ENCODE results near the gene MARVELD3. TPM values are rescaled to one million over a fixed set of nuclear protein-coding genes. Genes with fewer than 3 reads are reported as not detected.
"Not testable (repeated sequence)": the region's sequence is repeated elsewhere in the genome, so short reads cannot be mapped to it uniquely, and the experiment has no call there.

MARVELD3 gene
- total RNA-seq, 1 experiment from 2014 or later, result 27.0 TPM

DNA sequence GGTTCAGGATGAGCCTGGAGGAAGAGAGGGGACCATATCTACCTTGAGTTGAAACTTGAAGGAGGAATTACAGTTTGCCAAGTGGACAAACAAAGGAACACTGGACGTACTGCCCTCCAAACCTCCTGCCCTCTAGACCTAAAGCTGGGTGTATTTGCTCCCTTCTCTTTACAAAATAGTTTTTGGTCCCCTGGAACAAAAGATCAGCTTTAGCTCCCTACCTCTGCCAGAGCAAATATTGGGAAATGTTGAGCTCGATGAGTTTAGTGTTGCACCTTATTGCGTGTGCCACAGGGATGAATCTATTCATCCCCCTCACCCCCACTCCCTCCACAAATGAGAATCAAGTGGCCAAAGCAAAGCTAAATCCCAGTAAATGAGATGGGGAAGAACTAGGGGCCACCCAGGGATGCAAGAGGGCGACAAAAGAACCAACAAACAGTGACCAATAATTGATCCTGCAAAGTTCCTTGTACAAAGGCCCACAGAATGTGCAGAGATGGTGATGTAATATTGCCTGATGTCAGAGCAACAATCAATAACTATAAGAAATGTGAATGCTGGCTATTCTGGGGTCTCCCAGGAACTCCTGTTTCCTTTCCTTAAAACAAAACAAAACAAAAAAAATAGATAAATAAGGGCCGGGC, 31.9 kb upstream of the MARVELD3 start:
- Histone ChIP-seq H3K56ac (ENCODE audit: insufficient read length, low read depth, low read length) (no peak overlapping the region), H3K79me2 (ENCODE audit: insufficient read depth, low read length) (no peaks in the 10 kb centered on the region), H4K91ac (ENCODE audit: insufficient read length, low read depth, low read length) (no peak overlapping the region), H4K20me1 (ENCODE audit: control insufficient read depth, insufficient read depth, insufficient read length) (no peaks in the 10 kb centered on the region), H3K9me3 (ENCODE audit: control insufficient read depth, low read depth, low read length) (no peaks in the 10 kb centered on the region), H3T11ph (ENCODE audit: low read length) (no peak overlapping the region), H3K4me1 (ENCODE audit: insufficient read depth, low read length) (no peaks in the 10 kb centered on the region), H3K27ac (ENCODE audit: insufficient read length, low read depth, low read length) (no peak overlapping the region), H3K4me2 (ENCODE audit: insufficient read depth, insufficient read length, low read length) (no peak overlapping the region), H2BK12ac (ENCODE audit: insufficient read length, low read depth, low read length) (no peak overlapping the region), H3K9ac (ENCODE audit: extremely low read depth, insufficient read length, low read length) (no peak overlapping the region), H4K5ac (ENCODE audit: insufficient read length, low read depth, low read length) (no peak overlapping the region), H3K27me3 (ENCODE audit: insufficient read depth, low read length) (no peaks in the 10 kb centered on the region), H2BK15ac (ENCODE audit: low read depth, low read length) (no peak overlapping the region), H3K4ac (ENCODE audit: low read depth, low read length) (no peak overlapping the region), H3K23ac (ENCODE audit: insufficient read length, low read depth, low read length) (no peak overlapping the region), H3K14ac (ENCODE audit: insufficient read depth, low read length) (no peak overlapping the region), H2AFZ (ENCODE audit: low read length) (no peak overlapping the region), H3K18ac (ENCODE audit: insufficient read length, low read depth, low read length) (no peak overlapping the region), H2AK5ac (ENCODE audit: insufficient read length, low read length) (no peak overlapping the region), H4K8ac (replicated peaks; ENCODE audit: insufficient read length, low read depth, low read length) (no peak overlapping the region), H3K23me2 (ENCODE audit: insufficient read length, low read depth, low read length, poor library complexity, severe bottlenecking) (no peaks in the 10 kb centered on the region), H2BK120ac (ENCODE audit: low read depth, low read length, poor library complexity, severe bottlenecking) (no peak overlapping the region), H2BK5ac (ENCODE audit: insufficient read length, low read length) (no peak overlapping the region), H3K79me1 (ENCODE audit: insufficient read depth, low read depth, low read length, poor library complexity, severe bottlenecking) (no peaks in the 10 kb centered on the region), H2BK20ac (ENCODE audit: low read depth, low read length, poor library complexity, severe bottlenecking) (no peak overlapping the region)
- TF ChIP-seq, protein P1, sequence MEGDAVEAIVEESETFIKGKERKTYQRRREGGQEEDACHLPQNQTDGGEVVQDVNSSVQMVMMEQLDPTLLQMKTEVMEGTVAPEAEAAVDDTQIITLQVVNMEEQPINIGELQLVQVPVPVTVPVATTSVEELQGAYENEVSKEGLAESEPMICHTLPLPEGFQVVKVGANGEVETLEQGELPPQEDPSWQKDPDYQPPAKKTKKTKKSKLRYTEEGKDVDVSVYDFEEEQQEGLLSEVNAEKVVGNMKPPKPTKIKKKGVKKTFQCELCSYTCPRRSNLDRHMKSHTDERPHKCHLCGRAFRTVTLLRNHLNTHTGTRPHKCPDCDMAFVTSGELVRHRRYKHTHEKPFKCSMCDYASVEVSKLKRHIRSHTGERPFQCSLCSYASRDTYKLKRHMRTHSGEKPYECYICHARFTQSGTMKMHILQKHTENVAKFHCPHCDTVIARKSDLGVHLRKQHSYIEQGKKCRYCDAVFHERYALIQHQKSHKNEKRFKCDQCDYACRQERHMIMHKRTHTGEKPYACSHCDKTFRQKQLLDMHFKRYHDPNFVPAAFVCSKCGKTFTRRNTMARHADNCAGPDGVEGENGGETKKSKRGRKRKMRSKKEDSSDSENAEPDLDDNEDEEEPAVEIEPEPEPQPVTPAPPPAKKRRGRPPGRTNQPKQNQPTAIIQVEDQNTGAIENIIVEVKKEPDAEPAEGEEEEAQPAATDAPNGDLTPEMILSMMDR (conservative IDR thresholded peaks at IDR 0.05), result no peak
- no peak overlapping the region for H3K4me3 Mint-ChIP-seq
- no peak for DNase-seq
- peaks cover 2 to 3% of the 10 kb centered on the region in 2 experiments; a peak in 3 of 5 replicates for H3K9me3 Mint-ChIP-seq
- H3K27ac Mint-ChIP-seq, result peak overlapping the region in 1 of 3 experiments; percentile 57; a peak in 1 of 7 replicates
- H3K36me3 Mint-ChIP-seq (ENCODE audit: insufficient read depth in 1 of 3, low read depth in 3 of 3), result no peaks in the 10 kb centered on the region
- peaks cover 3 to 19% of the 10 kb centered on the region in 2 experiments; a peak in 2 of 4 replicates for H3K4me1 Mint-ChIP-seq
- H3K27me3 Mint-ChIP-seq (ENCODE audit: low read depth), result peaks cover 4% of the 10 kb centered on the region
- no CpG with 5 or more reads among the region's 5 CpGs for WGBS (ENCODE audit: extremely low coverage, insufficient read length, low lambda C conversion rate)

DNA sequence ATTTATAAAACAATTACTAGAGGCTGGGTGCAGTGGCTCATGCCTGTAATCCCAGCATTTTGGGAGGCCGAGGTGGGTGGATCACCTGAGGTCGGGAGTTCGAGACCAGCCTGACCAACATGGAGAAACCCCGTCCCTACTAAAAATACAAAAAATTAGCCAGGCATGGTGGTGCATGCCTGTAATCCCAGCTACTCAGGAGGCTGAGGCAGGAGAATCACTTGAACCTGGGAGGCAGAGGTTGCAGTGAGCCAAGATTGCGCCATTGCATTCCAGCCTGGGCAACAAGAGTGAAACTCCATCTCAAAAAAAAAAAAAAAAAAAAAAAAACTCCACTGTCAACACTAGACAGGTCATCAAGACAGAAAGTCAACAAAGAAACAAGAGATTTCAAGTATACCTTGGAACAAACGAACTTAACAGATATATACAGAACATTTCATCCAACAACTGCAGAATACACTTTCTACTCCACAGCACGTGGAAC, 30.6 kb upstream of the MARVELD3 start:
- H4K8ac ChIP-seq (replicated peaks; ENCODE audit: insufficient read length, low read depth, low read length); H3K9me3 Mint-ChIP-seq; H3K9ac ChIP-seq (ENCODE audit: extremely low read depth, insufficient read length, low read length); H3K23me2 ChIP-seq (ENCODE audit: insufficient read length, low read depth, low read length, poor library complexity, severe bottlenecking); H4K5ac ChIP-seq (ENCODE audit: insufficient read length, low read depth, low read length); H3K79me2 ChIP-seq (ENCODE audit: insufficient read depth, low read length); DNase-seq; H3T11ph ChIP-seq (ENCODE audit: low read length); H3K27me3 Mint-ChIP-seq (ENCODE audit: low read depth); H3K18ac ChIP-seq (ENCODE audit: insufficient read length, low read depth, low read length); H2BK20ac ChIP-seq (ENCODE audit: low read depth, low read length, poor library complexity, severe bottlenecking); H3K79me1 ChIP-seq (ENCODE audit: insufficient read depth, low read depth, low read length, poor library complexity, severe bottlenecking); H3K27ac Mint-ChIP-seq; H3K4me3 Mint-ChIP-seq; H2BK120ac ChIP-seq (ENCODE audit: low read depth, low read length, poor library complexity, severe bottlenecking); H3K56ac ChIP-seq (ENCODE audit: insufficient read length, low read depth, low read length); H3K4ac ChIP-seq (ENCODE audit: low read depth, low read length); H2BK15ac ChIP-seq (ENCODE audit: low read depth, low read length); H3K27me3 ChIP-seq (ENCODE audit: insufficient read depth, low read length); H3K9me3 ChIP-seq (ENCODE audit: control insufficient read depth, low read depth, low read length); H3K4me2 ChIP-seq (ENCODE audit: insufficient read depth, insufficient read length, low read length); H4K91ac ChIP-seq (ENCODE audit: insufficient read length, low read depth, low read length); H2AK5ac ChIP-seq (ENCODE audit: insufficient read length, low read length); H3K4me1 ChIP-seq (ENCODE audit: insufficient read depth, low read length); H2BK12ac ChIP-seq (ENCODE audit: insufficient read length, low read depth, low read length); H2BK5ac ChIP-seq (ENCODE audit: insufficient read length, low read length); H3K27ac ChIP-seq (ENCODE audit: insufficient read length, low read depth, low read length); H3K36me3 Mint-ChIP-seq (ENCODE audit: insufficient read depth in 1 of 3, low read depth in 3 of 3); H2AFZ ChIP-seq (ENCODE audit: low read length); H4K20me1 ChIP-seq (ENCODE audit: control insufficient read depth, insufficient read depth, insufficient read length); H3K23ac ChIP-seq (ENCODE audit: insufficient read length, low read depth, low read length); H3K14ac ChIP-seq (ENCODE audit: insufficient read depth, low read length): not testable (repeated sequence)
- peaks cover 3 to 19% of the 10 kb centered on the region in 2 experiments; a peak in 2 of 4 replicates for H3K4me1 Mint-ChIP-seq
- no CpG with 5 or more reads among the region's 7 CpGs for WGBS (ENCODE audit: extremely low coverage, insufficient read length, low lambda C conversion rate)

Measured in H9 (cell line).